Measurements from ENCODE around the gene YTHDC1. TPM values are rescaled to one million over a fixed set of nuclear protein-coding genes. Genes with fewer than 3 reads are reported as not detected.
"Not testable (repeated sequence)": the region's sequence is repeated elsewhere in the genome, so short reads cannot be mapped to it uniquely, and the experiment has no call there.

Gene YTHDC1
- total RNA-seq, 2 experiments from 2014 or later, result 383 to 389 TPM

- H3K9me3 Mint-ChIP-seq, result no peaks in the 10 kb centered on the region
- no peak overlapping the region for H3K4me3 Mint-ChIP-seq
- Histone ChIP-seq H3K27ac (ENCODE audit: low read depth in 1 of 2, low read length in 2 of 2) (no peak overlapping the region), H3K36me3 (ENCODE audit: insufficient read depth, low read length) (no peaks in the 10 kb centered on the region), H3K4me3 (ENCODE audit: low read length) (no peak overlapping the region), H3K9me3 (ENCODE audit: control insufficient read depth in 1 of 2, insufficient read depth in 1 of 2, low read length in 2 of 2) (no peaks in the 10 kb centered on the region), H3K27me3 (ENCODE audit: control insufficient read depth in 1 of 2, insufficient read depth in 2 of 2, low read length in 2 of 2) (no peaks in the 10 kb centered on the region), H3K4me1 (ENCODE audit: insufficient read depth, low read length) (no peaks in the 10 kb centered on the region)
- DNase-seq (no peak), ATAC-seq (ENCODE audit: poor library complexity) (no peak)
- H3K27ac Mint-ChIP-seq, result no peak overlapping the region
- no peaks in the 10 kb centered on the region for H3K4me1 Mint-ChIP-seq (ENCODE audit: low read depth)
- H3K36me3 Mint-ChIP-seq (ENCODE audit: low read depth), result no peaks in the 10 kb centered on the region
- H3K27me3 Mint-ChIP-seq, result no peaks in the 10 kb centered on the region
- no peak for TF ChIP-seq CTCF (IDR thresholded peaks at IDR 0.05)
- intact Hi-C loops (cut with DNase I, micrococcal nuclease), result no loop called here
- ChIA-PET CTCF (no interaction called here), POLR2A (no interaction called here)
Measured at GRCh38 chr4:68391436-68391835, 41.5 kb upstream of the YTHDC1 start.

GRCh38 chr4:68390205-68390935 lies 40.5 kb upstream of the YTHDC1 start:
- no peak overlapping the region for H3K27ac ChIP-seq (ENCODE audit: low read depth in 1 of 2, low read length in 2 of 2)
- no peak for TF ChIP-seq CTCF (IDR thresholded peaks at IDR 0.05)
- ChIA-PET POLR2A (no interaction called here), CTCF (no interaction called here)
- no peak overlapping the region for H3K4me3 ChIP-seq (ENCODE audit: low read length)
- Mint-ChIP-seq H3K27ac (no peak overlapping the region), H3K9me3 (no peaks in the 10 kb centered on the region), H3K36me3 (ENCODE audit: low read depth) (no peaks in the 10 kb centered on the region), H3K4me1 (ENCODE audit: low read depth) (no peaks in the 10 kb centered on the region), H3K27me3 (peaks cover 3% of the 10 kb centered on the region), H3K4me3 (no peak overlapping the region)
- no peaks in the 10 kb centered on the region for H3K27me3 ChIP-seq (ENCODE audit: control insufficient read depth in 1 of 2, insufficient read depth in 2 of 2, low read length in 2 of 2)
- ATAC-seq (ENCODE audit: poor library complexity) (no peak), DNase-seq (no peak)
- H3K36me3 ChIP-seq (ENCODE audit: insufficient read depth, low read length), result no peaks in the 10 kb centered on the region
- no peaks in the 10 kb centered on the region for H3K9me3 ChIP-seq (ENCODE audit: control insufficient read depth in 1 of 2, insufficient read depth in 1 of 2, low read length in 2 of 2)
- H3K4me1 ChIP-seq (ENCODE audit: insufficient read depth, low read length), result no peaks in the 10 kb centered on the region
- intact Hi-C loops (cut with DNase I, micrococcal nuclease), result no loop called here

GRCh38 chr4:68389386-68389913 lies 39.6 kb upstream of the YTHDC1 start:
- ATAC-seq (ENCODE audit: poor library complexity); H3K27ac ChIP-seq (ENCODE audit: low read depth in 1 of 2, low read length in 2 of 2); POLR2A ChIA-PET; H3K9me3 Mint-ChIP-seq; H3K4me1 ChIP-seq (ENCODE audit: insufficient read depth, low read length); H3K4me1 Mint-ChIP-seq (ENCODE audit: low read depth); CTCF ChIA-PET; H3K27me3 ChIP-seq (ENCODE audit: control insufficient read depth in 1 of 2, insufficient read depth in 2 of 2, low read length in 2 of 2); H3K36me3 ChIP-seq (ENCODE audit: insufficient read depth, low read length); H3K36me3 Mint-ChIP-seq (ENCODE audit: low read depth); H3K4me3 ChIP-seq (ENCODE audit: low read length); H3K4me3 Mint-ChIP-seq; H3K27me3 Mint-ChIP-seq; H3K27ac Mint-ChIP-seq; H3K9me3 ChIP-seq (ENCODE audit: control insufficient read depth in 1 of 2, insufficient read depth in 1 of 2, low read length in 2 of 2); intact Hi-C loops (cut with DNase I, micrococcal nuclease); DNase-seq: not testable (repeated sequence)

All from CD4-positive, alpha-beta T cell (primary cell).